ENCODE measurements around the gene MTHFSD. TPM values are rescaled to one million over a fixed set of nuclear protein-coding genes. Genes with fewer than 3 reads are reported as not detected.

MTHFSD gene
- total RNA-seq, 6 donors from 2014 or later, result 13.8 to 39.8 (median 22.0) TPM

GRCh38 chr16:86521236-86522197 is 33.5 kb downstream of the MTHFSD start:
- ATAC-seq (ENCODE audit: low FRiP score in 2 of 2), result no peak
- no peak overlapping the region for H3K4me3 ChIP-seq
- peaks cover 0 to 3% (median 0%) of the 10 kb centered on the region in 4 donors for H3K27me3 ChIP-seq
- H3K27ac ChIP-seq, result no peak overlapping the region
- no peak for TF ChIP-seq EP300 (IDR thresholded peaks at IDR 0.05)
- H3K4me1 ChIP-seq, result peaks cover 12 to 33% (median 26%) of the 10 kb centered on the region in 4 donors
- DNase-seq, result peak in 1 of 2 donors; percentile 50
- H3K36me3 ChIP-seq, result peaks cover 0 to 8% (median 0%) of the 10 kb centered on the region in 4 donors
- WGBS, 2 donors, result 75 to 76% methylated on average over 28 to 35 of the region's 35 CpGs
- H3K9me3 ChIP-seq, result no peaks in the 10 kb centered on the region

- Histone ChIP-seq H3K4me1 (peaks cover 12 to 33% (median 26%) of the 10 kb centered on the region in 4 donors), H3K9me3 (no peaks in the 10 kb centered on the region), H3K27me3 (peaks cover 0 to 7% (median 6%) of the 10 kb centered on the region in 4 donors), H3K27ac (peak overlapping the region in 2 of 4 donors; percentile 53 to 97), H3K36me3 (peaks cover 0 to 16% (median under 1%) of the 10 kb centered on the region in 4 donors), H3K4me3 (peak overlapping the region in 2 of 4 donors; percentile 21 to 22)
- no peak for DNase-seq
- no peak for ATAC-seq (ENCODE audit: low FRiP score in 2 of 2)
- TF ChIP-seq POLR2A (IDR thresholded peaks at IDR 0.05), result no peak
- TF ChIP-seq CTCF (IDR thresholded peaks at IDR 0.05), result no peak
- TF ChIP-seq POLR2AphosphoS5 (IDR thresholded peaks at IDR 0.05), result no peak
- no peak for TF ChIP-seq EP300 (IDR thresholded peaks at IDR 0.05)
- WGBS, 2 donors, result 46 to 51% methylated on average over 28 to 30 of the region's 30 CpGs
These were observed 34.5 kb downstream of the MTHFSD start for GRCh38 chr16:86520317-86521210.

GRCh38 chr16:86519649-86520316 is 35.3 kb downstream of the MTHFSD start:
- DNase-seq, result peak; percentile 55 to 81
- H3K4me3 ChIP-seq, result peak overlapping the region in 2 of 4 donors; percentile 21 to 22
- WGBS, 2 donors, result 3 to 18% methylated on average over 25 to 29 of the region's 31 CpGs
- peaks cover 12 to 33% (median 26%) of the 10 kb centered on the region in 4 donors for H3K4me1 ChIP-seq
- peak overlapping the region; percentile 53 to 97 (median 68) for H3K27ac ChIP-seq
- TF ChIP-seq CTCF (IDR thresholded peaks at IDR 0.05), result peak; percentile 73 to 91 (median 84)
- peak in 1 of 2 donors; percentile 32 for TF ChIP-seq POLR2AphosphoS5 (IDR thresholded peaks at IDR 0.05)
- TF ChIP-seq POLR2A (IDR thresholded peaks at IDR 0.05), result no peak
- ATAC-seq (ENCODE audit: low FRiP score in 2 of 2), result peak; percentile 67 to 68
- peaks cover 0 to 8% (median 8%) of the 10 kb centered on the region in 4 donors for H3K27me3 ChIP-seq
- no peaks in the 10 kb centered on the region for H3K9me3 ChIP-seq
- peaks cover 0 to 24% (median 3%) of the 10 kb centered on the region in 4 donors for H3K36me3 ChIP-seq

GRCh38 chr16:86519007-86519648 is 35.9 kb downstream of the MTHFSD start:
- peaks cover 0 to 29% (median 3%) of the 10 kb centered on the region in 4 donors for H3K36me3 ChIP-seq
- TF ChIP-seq CTCF (IDR thresholded peaks at IDR 0.05) (no peak), POLR2AphosphoS5 (IDR thresholded peaks at IDR 0.05) (no peak), POLR2A (IDR thresholded peaks at IDR 0.05) (no peak), EP300 (IDR thresholded peaks at IDR 0.05) (no peak)
- ATAC-seq (ENCODE audit: low FRiP score in 2 of 2) (peak in 1 of 2 donors; percentile 4), DNase-seq (peak in 1 of 2 donors; percentile 49)
- no peaks in the 10 kb centered on the region for H3K9me3 ChIP-seq
- H3K4me1 ChIP-seq, result peaks cover 12 to 33% (median 26%) of the 10 kb centered on the region in 4 donors
- H3K27me3 ChIP-seq, result peaks cover 0 to 8% (median 8%) of the 10 kb centered on the region in 4 donors
- WGBS, 2 donors, result 76 to 78% methylated on average over 12 to 15 of the region's 16 CpGs
- peak overlapping the region in 1 of 4 donors; percentile 22 for H3K4me3 ChIP-seq
- H3K27ac ChIP-seq, result peak overlapping the region; percentile 61 to 97 (median 86)
